Loucy (cell line): Measurements from ENCODE around the gene ZSCAN9.

Experiments used
- H2AFZ ChIP-seq: fragments of 200-600 bp; sonication (generic); 2 replicates; pipeline ENCODE4 v1.6.0; 2016; ENCODE audit warnings: antibody characterized with exemption, mild to moderate bottlenecking, low read length, moderate library complexity
- H3F3A ChIP-seq: fragments of 200-600 bp; 2 replicates; pipeline ENCODE4 v1.6.0; 2016; ENCODE audit warnings: antibody characterized with exemption, low read depth, mild to moderate bottlenecking
- H3K27me3 ChIP-seq: fragments of 200-600 bp; sonication (generic); 2 replicates; pipeline ENCODE4 v1.6.1; 2014; ENCODE audit warnings: low read length, mild to moderate bottlenecking; ENCODE audit not compliant: insufficient read depth, poor library complexity, severe bottlenecking
- H3K36me3 ChIP-seq: fragments of 200-600 bp; sonication (generic); 2 replicates; pipeline ENCODE4 v1.6.1; 2016; ENCODE audit warnings: low read length; ENCODE audit not compliant: insufficient read depth
- H3K4me1 ChIP-seq: fragments of 200-600 bp; sonication (generic); 2 replicates; pipeline ENCODE4 v1.5.1; 2014; ENCODE audit warnings: low read length, mild to moderate bottlenecking; ENCODE audit not compliant: insufficient read depth, poor library complexity, severe bottlenecking
- H3K4me2 ChIP-seq: fragments of 200-600 bp; sonication (generic); 2 replicates; pipeline ENCODE4 v1.6.0; 2014; ENCODE audit warnings: antibody characterized with exemption, low read length, low read depth, mild to moderate bottlenecking; ENCODE audit not compliant: poor library complexity, severe bottlenecking
- H3K4me3 ChIP-seq: fragments of 200-600 bp; sonication (generic); 2 replicates; pipeline ENCODE4 v1.5.1; 2014; ENCODE audit warnings: low read length, mild to moderate bottlenecking, mixed read lengths; ENCODE audit not compliant: poor library complexity, severe bottlenecking
- H3K79me2 ChIP-seq: fragments of 200-600 bp; sonication (generic); 2 replicates; pipeline ENCODE4 v1.6.1; 2014; ENCODE audit warnings: low read length; ENCODE audit not compliant: insufficient read depth
- H3K9ac ChIP-seq: fragments of 200-600 bp; sonication (generic); 2 replicates; pipeline ENCODE4 v1.6.0; 2014; ENCODE audit warnings: mild to moderate bottlenecking, low read depth, low read length, moderate library complexity; ENCODE audit not compliant: poor library complexity, severe bottlenecking
- H3K9me2 ChIP-seq: fragments of 200-600 bp; sonication (generic); replicated peaks from 2 replicates; pipeline ENCODE4 v1.6.1; 2016; ENCODE audit warnings: low read depth, low read length, mixed read lengths
- H3K9me3 ChIP-seq: fragments of 200-600 bp; sonication (generic); 2 replicates; pipeline ENCODE4 v1.6.1; 2014; ENCODE audit warnings: mild to moderate bottlenecking, antibody characterized with exemption, low read length, low read depth; ENCODE audit not compliant: insufficient read depth
- H4K20me1 ChIP-seq: fragments of 200-600 bp; sonication (generic); 2 replicates; pipeline ENCODE4 v1.6.0; 2014; ENCODE audit warnings: antibody characterized with exemption, low read length, mild to moderate bottlenecking; ENCODE audit not compliant: insufficient read depth, poor library complexity, severe bottlenecking
- EZH2phosphoT487 ChIP-seq: fragments of 200-600 bp; IDR thresholded peaks from 2 replicates; pipeline ENCODE4 v1.6.1; 2018; ENCODE audit warnings: antibody characterized with exemption, mild to moderate bottlenecking, moderate library complexity, borderline replicate concordance
- TF ChIP-seq, protein P1 (sequence below): fragments of 200-600 bp; sonication (generic); conservative IDR thresholded peaks from 2 replicates; pipeline ENCODE4 v1.5.1; 2014; ENCODE audit warnings: mild to moderate bottlenecking, antibody characterized with exemption, low read length

ZSCAN9 gene

DNA sequence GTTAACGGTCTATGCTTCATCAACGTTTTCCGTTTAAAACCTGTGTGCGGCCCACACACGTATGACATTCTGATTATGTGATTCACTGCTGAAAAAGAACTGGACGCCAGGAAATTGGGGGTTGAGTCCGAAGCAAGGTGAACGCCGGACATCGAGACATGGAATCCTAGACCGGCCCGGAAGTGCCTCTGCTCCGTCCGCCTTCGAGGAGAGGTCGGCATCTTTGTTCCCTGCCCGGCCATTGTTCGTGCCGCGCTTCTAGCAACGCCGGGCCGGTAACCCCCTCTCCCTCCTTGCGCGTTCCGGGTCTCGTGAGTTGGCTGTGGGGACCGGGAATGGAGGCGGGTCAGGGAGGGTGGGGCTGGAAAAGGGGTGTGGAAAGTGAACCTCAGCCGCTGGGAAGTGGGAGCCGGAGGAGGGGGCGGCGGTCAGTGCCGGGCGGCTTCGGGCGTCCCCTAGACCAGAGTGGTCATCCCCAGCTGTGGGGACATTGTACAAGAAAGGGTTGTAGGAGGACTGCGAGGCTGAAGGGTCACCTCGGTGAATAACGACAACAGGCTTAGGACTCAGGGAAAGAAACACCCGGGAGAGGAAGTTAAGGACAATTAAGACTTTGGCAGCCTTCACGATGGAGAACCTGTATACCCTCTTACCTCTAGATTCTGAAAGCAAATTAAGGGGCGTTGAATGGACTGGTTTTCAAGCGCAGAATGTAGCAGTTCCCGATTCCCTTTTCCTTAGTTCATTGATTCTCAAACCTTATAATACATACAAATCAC lies at the start of gene ZSCAN9:
TSS of gene ZSCAN9 (plus strand) at position 220 of the 779 bp plus-strand sequence. CDS start 1,810 bp downstream, outside the sequence.
- no peaks in the 10 kb centered on the region for H3K9me3 ChIP-seq

DNA sequence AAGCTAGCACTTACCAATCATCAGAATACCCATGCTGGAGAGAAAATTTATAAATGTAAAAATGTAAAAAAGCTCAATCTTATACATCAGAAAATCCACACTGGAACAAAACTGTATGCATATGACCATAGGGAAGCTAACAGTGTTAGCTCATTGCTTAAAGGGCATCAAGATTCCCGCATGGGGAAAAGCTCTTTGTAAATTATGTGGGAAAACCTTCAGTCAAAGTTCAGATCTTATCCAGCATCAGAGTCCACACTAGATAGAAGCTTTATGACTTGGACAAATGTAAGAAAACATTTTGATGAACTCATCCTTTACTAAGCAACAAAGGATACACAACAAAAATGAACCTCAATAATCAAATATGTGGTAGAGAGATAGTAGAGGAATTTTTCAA lies 48.7 kb upstream of the ZSCAN9 start:
- TF ChIP-seq, protein P1, sequence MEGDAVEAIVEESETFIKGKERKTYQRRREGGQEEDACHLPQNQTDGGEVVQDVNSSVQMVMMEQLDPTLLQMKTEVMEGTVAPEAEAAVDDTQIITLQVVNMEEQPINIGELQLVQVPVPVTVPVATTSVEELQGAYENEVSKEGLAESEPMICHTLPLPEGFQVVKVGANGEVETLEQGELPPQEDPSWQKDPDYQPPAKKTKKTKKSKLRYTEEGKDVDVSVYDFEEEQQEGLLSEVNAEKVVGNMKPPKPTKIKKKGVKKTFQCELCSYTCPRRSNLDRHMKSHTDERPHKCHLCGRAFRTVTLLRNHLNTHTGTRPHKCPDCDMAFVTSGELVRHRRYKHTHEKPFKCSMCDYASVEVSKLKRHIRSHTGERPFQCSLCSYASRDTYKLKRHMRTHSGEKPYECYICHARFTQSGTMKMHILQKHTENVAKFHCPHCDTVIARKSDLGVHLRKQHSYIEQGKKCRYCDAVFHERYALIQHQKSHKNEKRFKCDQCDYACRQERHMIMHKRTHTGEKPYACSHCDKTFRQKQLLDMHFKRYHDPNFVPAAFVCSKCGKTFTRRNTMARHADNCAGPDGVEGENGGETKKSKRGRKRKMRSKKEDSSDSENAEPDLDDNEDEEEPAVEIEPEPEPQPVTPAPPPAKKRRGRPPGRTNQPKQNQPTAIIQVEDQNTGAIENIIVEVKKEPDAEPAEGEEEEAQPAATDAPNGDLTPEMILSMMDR, result no peak
- no peak for TF ChIP-seq EZH2phosphoT487
- Histone ChIP-seq H3K79me2 (no peaks in the 10 kb centered on the region), H3K4me1 (peaks cover 4% of the 10 kb centered on the region), H3K9me2 (no peaks in the 10 kb centered on the region), H2AFZ (no peak overlapping the region), H3K36me3 (no peaks in the 10 kb centered on the region), H3F3A (no peaks in the 10 kb centered on the region), H4K20me1 (no peaks in the 10 kb centered on the region), H3K9ac (no peak overlapping the region), H3K9me3 (no peaks in the 10 kb centered on the region), H3K4me2 (no peak overlapping the region), H3K4me3 (no peak overlapping the region), H3K27me3 (no peaks in the 10 kb centered on the region)

More for the DNA sequence above, at the start of gene ZSCAN9:
- Histone ChIP-seq H3K79me2 (no peaks in the 10 kb centered on the region), H3K9ac (no peak within 1 kb of the TSS), H3K27me3 (no peaks in the 10 kb centered on the region), H2AFZ (no peak within 1 kb of the TSS), H3K36me3 (no peaks in the 10 kb centered on the region), H3K4me1 (peaks cover 4% of the 10 kb centered on the region), H3K4me3 (no peak within 1 kb of the TSS), H3K9me2 (no peaks in the 10 kb centered on the region), H3K4me2 (no peak within 1 kb of the TSS), H4K20me1 (no peaks in the 10 kb centered on the region), H3F3A (no peaks in the 10 kb centered on the region)
- no peak for TF ChIP-seq EZH2phosphoT487
- TF ChIP-seq, protein P1, result no peak

DNA sequence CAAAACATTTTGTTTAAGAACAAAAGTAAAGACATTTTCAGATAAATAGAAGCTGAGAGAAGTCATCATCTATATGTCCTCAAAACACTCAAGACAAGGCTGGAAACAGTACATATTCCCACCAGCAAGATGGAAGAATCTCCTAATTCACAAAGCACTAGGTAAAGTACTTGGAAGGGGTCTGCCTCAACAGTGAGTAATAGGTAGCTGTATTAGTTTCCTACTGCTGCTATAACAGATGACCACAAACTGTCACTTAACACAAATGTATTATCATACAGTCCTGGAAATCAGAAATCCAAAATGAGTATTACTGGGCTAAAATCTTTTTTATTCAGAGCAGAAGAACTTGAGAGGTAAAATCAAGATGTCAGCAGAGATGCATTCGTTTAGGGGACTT lies 42.8 kb upstream of the ZSCAN9 start:
- H3K9ac ChIP-seq, result no peak overlapping the region
- H3K4me3 ChIP-seq, result no peak overlapping the region
- H3K36me3 ChIP-seq, result no peaks in the 10 kb centered on the region
- peaks cover 4% of the 10 kb centered on the region for H3K4me1 ChIP-seq
- no peaks in the 10 kb centered on the region for H3K27me3 ChIP-seq
- H4K20me1 ChIP-seq, result no peaks in the 10 kb centered on the region
- H3K4me2 ChIP-seq, result no peak overlapping the region
- peaks cover 4% of the 10 kb centered on the region; the same call in 1 of the 2 replicates for H3K9me3 ChIP-seq
- TF ChIP-seq, protein P1, result no peak
- no peak for TF ChIP-seq EZH2phosphoT487
- H3K9me2 ChIP-seq, result no peaks in the 10 kb centered on the region
- no peaks in the 10 kb centered on the region for H3K79me2 ChIP-seq
- H3F3A ChIP-seq, result no peaks in the 10 kb centered on the region
- no peak overlapping the region for H2AFZ ChIP-seq
